Hematopoietic multipotent progenitor cell treated with erythropoietin and hydrocortisone succinate and interleukin-3 and kit ligand, for 17 days (in vitro differentiated cells): ENCODE measurements around the gene FANCI.

ENCODE experiments used
- DNase-seq: peaks from one replicate; pipeline ENCODE4 v3.0.0-alpha.2; 2015; ENCODE audit warnings: low spot score

FANCI gene

DNA sequence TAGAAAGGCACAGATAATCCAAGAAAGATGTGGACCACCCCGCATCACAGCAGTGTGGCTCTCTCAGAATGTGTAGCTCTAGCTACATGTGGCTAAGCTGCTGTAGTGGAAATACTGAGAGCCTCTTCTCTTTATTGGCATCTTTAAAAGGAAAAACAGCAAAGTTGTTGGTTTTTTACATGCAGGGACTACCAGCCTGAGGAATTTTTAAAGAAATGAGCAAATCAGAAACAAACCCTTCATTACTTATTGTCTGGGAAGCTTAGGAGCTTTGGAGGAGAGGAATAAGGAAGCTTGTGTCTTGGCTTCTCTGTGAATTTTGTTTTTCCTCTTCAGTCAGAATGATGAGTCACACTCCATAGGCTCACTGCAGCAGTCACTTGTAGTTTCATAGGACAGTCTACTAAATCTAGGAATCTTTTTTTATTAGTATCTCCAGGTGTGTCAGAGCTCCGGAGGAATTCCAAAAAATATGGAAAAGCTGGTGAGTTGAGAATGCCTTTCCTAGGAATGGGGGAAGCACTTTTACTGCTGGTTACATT is 63.3 kb downstream of the FANCI start:
- DNase-seq = no peak

DNA sequence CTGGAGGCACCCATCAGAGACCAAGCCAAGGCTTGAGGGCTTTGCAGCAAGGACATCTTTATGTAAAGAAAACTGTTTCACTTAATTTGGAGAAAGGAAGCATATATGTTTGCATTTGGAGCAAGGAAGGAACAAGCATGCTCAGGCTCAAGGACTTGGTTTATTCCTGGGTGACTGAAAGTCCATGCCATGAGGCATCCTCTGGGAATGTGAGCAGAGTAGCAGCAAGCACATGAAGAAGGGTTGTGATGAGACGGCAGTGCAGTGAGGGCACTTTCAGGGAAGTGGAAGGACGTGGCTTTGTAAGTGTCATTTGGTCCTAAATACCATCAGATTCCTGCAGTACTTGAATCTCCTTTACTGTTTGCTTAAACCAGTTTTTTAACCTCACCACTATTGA is 64.0 kb downstream of the FANCI start:
- no peak for DNase-seq

DNA sequence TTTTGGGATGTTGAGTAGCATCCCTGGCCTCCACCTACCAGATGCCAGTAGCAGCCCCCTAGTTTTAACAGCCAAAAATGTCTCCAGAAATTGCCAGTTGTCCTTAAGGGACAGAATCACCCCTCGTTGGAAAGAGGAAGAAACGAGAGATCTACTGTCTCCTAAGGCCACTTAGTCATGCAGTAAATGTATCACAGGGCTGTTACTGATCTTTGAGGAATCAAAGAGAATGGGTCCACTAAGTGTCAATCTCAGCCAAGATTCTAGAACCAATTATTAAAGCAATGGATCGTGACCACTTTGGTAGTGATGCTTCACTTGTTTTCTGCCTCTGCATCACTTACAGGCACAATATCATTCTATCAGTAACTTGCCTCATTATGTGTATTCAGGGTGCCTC is 64.5 kb downstream of the FANCI start:
- no peak for DNase-seq

DNA sequence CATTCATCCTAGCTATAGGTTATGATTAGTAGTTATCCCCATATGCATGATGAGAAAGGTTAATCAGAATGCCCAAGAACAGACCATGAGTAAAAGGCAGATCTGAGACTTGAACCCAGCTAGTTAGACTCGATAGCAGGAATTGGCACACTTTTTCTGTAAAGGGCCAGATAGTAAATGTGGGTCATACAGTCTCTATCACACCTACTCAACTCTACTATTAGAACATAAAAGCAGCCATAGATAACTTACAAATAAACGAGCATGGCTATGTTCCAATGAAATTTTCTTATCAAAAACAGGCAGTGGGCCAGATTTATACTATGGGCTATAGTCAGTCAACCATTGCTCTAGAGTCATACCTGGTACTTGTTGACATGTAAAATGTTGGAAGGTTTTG is 66.2 kb downstream of the FANCI start:
- DNase-seq = no peak

DNA sequence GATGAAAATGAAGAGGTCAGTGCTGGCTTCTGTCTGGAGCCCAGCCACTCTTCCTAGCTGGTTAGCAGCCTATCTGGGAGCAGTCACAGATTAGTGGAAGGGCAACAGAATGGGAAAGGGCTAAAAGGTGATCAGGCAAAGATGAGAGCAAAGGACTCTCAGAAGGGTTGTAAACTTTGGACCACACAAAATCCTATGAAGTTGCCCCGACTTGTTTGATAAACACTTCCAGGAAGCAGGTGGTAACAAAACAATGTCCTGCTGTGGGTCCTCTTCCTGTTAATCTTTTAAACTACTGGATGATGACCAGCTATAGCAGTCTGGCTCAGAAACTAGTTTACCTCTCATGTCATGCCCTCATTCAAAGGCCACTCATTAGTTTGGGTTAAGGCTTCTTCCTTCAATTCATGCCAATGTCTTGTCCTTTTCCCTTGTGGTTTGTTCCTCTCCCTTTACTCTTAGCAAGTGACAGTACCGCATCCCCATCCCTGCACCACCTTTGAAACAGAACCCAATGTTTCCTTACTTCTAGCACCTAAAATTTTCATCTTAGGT is 71.7 kb downstream of the FANCI start:
- DNase-seq = no peak

DNA sequence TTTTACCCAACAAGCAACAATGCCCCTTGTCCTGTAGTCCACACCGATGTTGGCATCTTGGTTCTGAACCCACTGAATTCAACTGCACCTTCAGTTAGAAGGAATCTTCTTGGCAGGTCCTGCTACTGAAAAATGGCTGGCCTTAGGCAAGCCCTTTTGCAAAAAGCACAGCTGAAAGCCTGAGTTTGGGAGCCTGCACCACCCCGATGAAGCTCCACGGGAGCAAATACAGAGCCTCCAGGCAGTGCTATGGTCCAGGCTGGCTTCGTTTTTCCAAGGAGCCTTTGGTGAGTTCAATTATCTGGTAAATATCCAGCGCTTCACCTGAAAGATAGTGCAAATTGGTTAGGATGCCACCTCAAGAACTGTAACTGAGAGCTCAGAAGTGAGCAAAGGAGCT is 72.7 kb downstream of the FANCI start:
- no peak for DNase-seq

DNA sequence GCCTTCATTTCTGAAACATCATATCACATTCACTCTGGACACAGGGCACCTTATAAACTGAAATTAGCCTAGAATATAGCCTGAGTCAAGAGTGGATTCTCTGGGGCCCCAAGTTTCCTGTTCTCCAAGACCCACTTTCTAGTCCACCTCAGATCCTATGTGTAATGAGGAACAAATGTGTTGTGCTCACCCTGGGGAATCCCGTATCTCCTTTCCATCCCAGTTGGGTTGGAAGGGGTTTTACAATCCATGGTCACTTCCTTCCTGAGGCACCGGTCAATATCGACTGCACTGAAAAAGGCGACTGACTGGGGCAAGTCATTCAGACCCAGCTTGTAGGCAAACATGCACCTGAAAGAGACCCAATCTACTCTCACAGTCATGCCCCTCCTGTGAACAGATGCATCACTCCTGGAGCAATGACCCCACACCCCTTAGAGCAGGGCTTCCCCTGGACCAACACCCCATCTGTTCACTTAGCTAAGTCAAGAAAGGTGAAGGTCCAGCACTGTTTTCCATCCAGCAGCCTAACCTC is 73.5 kb downstream of the FANCI start:
- DNase-seq = no peak

DNA sequence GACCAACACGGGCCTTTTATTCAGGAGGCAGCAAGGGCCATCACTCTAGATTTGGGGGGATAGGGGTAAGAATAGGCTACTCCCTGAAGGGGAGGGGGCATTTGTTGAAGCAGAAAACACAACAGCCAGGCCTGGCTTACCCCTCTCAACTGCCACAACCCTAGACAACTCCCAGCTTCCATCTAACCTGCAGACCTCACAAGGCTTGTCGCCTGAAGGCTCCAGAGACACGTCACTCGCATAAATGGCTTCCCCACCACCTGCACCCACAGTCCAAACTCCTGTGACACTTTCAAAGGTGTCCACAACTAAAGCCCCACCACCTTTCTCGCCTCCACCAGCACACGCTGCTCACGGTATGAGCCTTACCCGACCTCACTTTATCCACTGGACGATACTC is 75.9 kb downstream of the FANCI start:
- no peak for DNase-seq

DNA sequence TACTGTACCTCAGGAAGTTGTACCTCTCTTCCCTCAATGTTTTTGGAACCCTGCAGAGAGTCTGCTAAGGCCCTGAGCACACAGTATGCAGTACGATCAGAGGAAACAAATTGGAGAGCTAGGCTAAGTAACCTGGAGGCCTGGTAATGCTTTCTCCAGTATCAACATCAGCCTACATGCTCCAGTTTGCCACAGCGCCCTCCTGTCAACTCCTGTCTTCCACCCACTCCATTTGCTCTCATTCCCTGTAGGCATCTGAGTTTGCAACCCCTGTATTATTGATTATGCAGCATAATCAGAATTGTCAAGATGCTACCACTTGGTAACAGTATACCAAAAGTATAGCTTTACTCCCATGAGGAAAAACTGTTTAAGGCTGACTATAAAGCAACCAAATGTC is 76.4 kb downstream of the FANCI start:
- no peak for DNase-seq

DNA sequence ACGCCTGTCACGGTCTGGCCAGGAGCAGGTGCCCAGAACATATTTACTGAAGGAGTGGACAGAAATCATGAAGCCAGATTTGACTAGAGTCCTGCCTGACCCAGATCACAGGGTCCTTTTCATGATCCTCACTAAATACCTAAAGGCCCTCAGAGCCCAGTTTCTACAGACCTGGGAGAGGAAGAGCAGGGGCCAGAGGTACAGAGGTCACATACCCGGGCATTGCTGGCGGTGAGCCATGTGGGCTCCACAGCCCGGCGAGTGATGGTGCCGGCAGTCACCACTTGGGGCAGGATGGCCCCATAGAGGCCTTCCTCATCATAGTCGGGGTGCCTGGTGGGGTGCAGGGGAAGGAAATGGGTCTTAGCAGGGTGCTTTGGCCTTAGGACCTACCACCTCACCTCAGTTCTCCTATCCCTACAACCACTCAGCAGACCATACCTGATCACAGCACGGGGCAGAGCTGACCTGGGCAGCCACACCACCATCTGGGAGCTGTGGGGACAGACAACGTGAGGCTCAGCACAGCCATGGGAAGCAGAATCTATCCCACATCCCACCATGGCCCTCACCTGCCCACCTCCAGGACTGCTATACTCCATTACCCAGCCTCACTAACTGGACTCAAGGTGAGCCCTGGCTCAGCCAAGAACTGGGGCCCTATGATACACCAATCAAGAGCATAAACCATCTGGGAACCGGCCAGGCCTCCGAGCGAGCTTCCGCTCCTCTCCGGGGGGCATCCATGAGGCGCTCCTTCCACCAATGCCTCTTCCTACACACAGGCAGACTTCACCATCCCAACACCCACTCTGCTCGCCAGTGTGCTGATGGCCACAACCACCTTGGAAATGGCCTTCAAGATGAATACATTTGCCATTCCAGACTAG is 78.0 kb downstream of the FANCI start:
- DNase-seq = no peak

DNA sequence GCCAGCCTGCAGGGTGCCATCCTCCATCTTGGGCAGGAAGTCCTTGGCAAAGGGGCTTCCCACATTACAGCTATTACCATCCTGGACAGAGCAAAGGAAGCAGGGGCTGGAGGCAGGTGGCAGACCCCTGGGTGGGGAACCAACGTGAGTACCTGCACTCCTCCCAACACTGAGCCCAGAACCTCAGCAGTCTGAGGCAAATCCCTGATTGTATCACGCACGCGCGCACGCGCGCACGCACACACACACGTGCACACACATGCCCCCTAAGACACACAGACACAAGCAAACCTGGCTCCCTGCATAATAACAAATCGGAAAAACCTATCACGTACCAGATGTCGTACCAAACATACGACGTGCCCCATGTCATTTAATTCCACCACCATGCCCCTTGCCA is 79.0 kb downstream of the FANCI start:
- DNase-seq = no peak

DNA sequence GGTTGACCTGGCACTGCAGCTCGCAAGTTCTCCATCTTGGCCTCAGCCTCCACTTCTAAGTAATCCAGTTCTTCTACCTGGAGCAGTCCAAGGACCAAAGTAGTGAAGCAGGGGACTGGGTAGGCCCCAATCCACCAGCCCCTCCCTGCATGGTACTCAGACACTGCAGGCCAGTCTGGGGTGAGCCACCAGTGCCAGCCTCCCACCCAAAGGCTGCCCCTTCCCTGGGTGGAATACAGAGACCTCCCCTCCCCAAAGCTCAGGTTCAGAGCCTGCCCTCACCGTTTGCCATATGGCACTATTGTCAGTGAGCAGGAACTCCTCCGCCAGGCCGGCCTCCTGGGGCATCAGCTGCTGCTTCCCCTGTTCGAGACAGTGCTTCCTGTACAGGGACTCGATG is 80.0 kb downstream of the FANCI start:
- no peak for DNase-seq

DNA sequence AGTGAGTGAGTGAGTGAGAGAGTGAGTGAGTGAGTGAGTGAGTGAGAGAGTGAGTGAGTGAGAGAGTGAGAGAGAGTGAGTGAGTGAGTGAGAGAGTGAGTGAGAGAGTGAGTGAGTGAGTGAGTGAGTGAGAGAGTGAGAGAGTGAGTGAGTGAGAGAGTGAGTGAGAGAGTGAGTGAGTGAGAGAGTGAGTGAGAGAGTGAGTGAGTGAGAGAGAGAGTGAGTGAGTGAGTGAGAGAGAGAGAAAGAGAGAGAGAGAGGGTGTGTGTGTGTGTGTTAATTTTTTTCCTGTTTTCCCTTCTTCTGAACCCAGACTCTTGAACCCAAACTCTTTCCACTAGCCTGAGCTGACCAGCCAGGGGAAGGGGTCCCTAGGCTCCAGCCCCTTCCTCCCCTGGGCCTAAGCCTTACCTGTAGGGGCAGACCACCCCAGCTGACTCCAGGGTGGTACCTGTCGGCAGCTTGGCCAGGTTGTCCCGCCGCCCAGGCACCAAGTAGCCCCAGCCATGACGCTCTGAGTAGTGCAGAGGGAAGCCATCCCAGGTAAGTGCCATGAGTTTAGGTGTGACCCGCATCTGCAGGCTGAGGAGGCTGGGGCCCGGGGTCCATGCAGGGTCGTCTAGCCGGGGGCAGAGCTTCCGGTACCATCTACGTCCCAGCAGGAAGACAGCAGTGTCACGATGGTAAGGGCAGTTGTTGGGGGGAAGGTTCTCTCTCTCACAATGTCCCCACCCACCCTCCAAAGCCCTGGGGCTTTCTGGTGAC is 81.4 kb downstream of the FANCI start:
- no peak for DNase-seq

DNA sequence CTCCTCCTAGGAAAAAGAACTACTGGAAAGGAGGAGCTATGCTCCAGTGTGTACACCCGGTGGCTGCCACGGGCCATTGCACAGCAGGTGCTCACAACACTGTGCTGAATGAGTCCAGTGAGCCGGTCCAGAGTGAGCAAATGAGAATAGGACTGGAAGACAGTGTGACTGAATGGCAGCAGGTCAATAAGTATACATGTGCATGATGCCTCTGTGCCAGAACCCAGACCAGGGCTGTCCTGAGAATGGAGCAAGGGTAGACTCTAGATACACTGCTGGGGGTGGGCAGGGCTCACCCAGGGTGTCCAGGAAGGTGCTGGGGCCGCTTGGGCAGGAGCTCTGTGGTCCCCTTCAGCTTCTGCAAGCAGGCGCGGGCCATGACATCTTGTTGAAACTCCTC is 82.5 kb downstream of the FANCI start:
- no peak for DNase-seq

DNA sequence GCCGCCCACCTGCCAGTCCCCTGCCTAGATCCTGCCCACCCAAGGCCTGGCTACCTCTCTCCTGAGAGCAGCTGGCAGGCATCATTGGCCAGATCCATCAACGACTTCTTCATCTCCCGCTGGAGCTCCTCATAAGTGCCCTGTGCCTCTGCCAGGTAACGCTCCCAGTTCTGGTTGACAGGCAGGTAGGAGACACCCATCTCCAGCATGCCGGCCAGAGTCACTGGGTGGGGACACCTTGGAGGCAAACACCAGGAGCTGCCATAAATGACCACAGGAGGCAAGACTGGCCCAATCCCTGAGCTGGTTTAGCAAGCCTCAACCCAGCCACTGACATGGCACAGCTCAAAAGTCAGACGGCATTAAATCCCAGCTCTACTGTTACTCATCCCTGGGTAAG is 83.3 kb downstream of the FANCI start:
- DNase-seq = no peak

DNA sequence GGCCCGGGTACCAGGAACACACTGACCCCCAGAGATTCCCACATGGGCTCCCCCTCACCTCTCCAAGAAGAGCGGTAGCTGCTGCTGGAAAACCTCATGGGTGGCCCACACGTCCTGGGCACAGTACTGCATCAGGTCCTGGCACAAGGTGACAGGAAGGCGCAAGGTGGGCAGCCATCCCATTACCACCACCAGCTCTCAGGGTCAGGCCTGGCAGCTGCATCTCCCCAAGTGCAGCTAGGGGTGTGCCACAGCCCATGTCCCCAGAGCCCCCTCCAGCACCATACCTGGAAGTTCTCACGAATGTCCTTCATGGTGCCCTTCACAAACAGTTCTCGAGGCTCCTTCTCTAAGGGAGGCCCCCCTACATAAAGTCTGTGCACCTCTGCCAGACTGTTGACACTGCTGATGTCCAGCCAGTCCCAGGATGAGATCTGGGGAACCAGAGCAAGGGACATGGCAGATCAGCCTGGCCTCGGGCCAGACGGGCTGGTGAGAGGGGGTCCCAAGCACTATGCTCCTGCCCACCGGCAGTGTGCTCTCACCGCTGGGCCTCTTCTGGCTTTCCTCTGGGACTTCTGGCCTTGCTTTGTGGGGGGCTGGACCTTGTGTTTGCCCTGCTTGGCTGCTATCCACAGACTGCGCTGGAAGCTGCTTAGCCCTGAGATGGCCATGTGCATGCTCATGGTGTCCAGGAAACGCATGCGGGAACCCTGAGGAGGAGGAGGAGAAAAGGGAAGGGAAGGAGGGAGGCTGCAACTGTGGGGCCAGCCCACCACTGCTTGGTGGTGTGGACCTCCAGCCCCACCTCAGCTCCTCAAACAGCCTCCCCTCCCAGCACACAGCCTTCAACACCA is 84.8 kb downstream of the FANCI start:
- DNase-seq = no peak

DNA sequence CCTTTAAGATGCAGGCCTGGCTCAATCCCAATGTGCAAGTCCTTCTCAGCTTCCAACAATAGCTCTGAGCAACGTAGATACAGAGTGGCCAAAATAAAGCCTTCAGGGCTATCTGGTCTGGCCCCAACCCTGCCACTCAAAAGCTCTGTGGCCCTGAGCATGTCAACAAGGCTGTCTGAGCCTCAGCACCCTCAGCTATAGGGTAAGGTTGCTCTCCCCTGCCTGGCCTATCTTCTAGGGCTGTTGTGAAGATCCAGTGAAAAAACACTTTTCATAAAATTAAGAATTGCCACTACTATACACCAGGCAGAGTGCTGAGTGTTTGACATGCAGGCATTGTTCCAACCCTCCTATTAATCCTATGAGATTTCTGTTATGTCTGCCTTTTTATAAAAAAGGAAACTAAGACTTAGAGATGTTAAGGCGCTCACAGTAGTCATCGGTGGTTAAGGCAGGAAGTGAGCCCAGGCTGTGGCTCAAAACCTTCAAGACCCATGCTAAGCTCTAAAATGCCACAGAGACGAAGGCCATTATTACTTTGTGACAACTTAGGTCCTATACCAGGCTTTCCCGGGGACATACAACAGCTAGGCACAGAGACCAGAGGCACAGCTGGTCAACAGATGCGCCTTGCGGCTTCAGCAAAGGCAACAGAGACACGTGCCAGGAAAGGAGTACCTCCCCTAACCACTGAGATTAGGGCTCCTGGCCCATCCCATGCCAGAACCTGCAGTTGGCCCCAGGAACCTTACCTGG is 85.7 kb downstream of the FANCI start:
- DNase-seq = no peak

DNA sequence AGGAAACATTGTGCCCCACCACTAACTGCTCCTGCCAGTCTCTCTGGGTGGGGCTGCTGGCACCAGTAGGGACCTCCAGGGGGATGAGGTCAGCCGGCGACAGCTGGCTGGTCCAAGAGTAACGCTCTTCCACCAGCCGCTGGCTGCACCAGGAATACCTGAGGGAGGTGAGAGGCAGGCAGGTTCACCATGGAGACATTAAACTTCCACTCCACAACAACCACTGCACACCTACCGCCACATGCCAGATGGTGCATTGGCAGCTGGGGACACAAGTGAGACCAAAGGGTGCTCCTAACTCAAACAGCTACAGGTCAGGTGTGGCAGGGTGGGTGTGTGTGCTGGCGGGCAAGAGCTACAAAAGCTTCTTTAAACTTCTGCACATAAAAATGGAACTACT is 86.3 kb downstream of the FANCI start:
- DNase-seq = no peak

DNA sequence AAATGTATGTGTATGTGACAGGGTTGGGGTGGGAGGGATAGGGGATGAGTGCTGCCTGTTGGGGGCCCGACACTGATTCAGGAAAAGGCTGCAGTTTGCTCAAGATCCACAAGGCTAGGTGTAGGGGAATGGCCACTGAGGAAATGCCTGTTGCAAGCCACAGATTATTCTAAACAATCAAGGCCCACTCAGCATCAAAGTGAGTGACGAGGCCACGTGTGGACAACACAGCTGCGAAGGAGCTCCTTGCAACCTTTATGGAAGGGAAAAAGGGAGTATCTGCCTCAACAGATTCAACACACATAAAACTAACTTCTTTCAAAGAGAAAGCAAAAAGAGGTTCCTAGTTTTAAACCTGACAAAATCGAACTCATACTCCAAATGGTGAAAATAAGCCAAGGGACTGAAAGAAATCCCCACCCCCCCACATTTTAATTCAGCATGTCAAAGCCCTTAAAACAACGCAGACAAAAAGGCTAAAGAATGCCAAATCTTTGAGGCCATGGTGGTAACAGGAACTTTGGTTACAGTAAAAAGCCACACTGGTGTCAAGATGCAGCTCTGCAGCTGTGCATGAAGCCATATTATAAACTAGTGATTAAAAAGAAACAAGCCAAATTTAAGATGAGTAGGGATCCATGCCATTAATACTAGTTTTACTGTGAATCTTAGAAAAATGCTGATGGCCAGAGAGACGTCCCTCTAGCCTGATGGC is 87.3 kb downstream of the FANCI start:
- DNase-seq = no peak

DNA sequence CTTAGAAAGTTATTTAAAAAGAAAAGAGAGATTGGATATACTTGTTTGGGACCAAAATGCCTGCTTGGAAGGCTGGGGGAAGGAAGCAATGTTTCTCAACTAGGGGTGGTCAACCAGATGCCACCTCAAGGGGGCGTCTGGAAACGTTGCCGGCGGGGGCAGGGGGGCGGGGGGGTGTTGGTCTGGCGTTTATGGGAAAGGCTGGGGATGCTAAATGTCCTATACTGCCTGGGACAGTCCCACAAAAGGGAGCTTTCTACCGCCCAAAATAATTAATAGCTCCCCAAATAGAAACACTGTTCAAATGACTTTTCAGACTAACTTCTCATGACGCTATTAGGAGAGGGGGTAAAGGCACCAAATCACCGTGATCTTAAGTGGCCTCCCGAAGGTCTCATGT is 88.7 kb downstream of the FANCI start:
- DNase-seq = peak; percentile 20
